Renal cortex interstitium (tissue), 11 donors: ENCODE data around the gene CKB. TPM values are rescaled to one million over a fixed set of nuclear protein-coding genes. Genes with fewer than 3 reads are reported as not detected.

ENCODE experiments used
- DNase-seq, 11 donors: peaks; one replicate each; pipeline ENCODE4 v3.0.0-alpha.2; 2013; ENCODE audit warnings: low read depth in 9 of 11, low spot score in 4 of 11; ENCODE audit errors: extremely low read depth in 1 of 11
- polyA plus RNA-seq, 3 donors: library from polyadenylated mRNA; unstranded; fragments of 120-200 nt; gene quantifications; one replicate each; pipeline ENCODE4 v1.2.1, GENCODE V29; 2013; ENCODE audit not compliant: insufficient read length in 3 of 3

Gene CKB
- polyA plus RNA-seq, 3 donors, result 139 to 174 (median 151) TPM

DNA sequence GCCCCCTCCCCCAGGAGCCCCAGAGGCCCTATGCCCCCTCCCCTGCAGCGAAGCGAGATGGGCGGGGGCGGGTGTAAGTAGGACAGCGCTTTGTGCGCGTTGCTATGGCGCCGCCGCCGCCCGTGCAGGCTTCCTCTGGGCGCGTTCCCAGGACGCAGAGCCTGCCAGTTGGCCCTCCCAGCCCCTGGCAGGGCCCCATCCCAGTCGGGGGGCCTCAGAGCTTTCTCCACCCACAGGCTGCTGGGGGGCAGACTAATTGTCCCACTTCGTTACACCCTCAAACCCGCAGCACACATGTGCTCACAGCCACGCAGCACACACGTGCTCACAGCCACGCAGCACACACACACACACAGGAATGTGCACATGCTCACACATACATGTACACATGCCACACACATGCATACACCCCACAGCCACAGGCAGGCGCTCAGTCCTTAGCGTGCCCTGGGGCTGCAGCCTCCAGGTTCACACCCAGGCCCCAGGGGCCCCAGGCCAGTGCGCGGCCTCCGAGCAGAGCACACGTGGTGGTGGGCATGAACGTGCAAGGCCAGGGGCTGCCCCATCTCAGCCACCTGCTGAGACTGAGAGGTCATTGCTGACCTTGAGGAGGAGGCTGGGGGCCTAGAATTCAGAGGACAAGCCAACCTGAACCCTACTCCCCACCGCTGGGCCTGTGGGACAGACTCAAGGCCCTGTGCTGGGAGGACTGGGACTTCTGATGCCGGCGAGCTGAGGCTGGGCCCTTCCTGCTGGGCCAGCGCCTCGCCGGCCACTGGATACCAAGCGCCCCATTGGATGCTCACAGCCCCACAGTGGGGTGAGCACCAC lies 22.0 kb upstream of the CKB start:
- no peak for DNase-seq

DNA sequence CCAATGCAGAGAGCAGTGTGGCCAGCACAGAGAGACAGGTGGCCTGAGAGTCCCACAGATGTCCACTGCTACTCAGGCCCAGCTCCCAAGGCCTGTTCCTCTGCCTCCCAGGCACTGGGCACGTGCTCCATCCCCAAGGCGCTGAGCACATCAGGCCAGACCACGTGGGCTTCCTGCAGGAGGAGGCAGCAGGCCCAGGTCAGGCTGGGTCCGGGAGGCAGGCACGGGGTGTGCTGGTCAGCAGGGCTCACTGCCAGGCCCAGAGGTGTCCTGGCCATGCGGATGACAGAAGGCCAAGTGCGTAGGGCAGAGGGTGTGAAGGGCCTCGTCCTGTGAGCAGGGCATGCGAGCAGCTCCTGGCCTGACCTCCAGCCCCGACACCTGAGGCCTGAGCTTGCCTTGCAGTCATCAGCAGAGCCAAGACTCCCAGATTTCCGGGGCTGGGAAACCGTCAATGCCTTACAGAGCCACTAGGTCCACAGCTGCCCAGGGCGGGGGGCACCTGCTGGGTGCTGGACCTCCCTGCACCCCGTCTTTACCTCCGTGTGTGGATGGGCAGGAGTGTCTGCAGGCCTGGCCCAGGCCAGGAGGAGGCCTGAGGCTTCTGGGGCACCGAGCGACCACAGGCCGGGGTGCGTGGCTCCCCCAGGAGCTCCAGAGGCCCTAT lies 21.2 kb upstream of the CKB start:
- no peak for DNase-seq

DNA sequence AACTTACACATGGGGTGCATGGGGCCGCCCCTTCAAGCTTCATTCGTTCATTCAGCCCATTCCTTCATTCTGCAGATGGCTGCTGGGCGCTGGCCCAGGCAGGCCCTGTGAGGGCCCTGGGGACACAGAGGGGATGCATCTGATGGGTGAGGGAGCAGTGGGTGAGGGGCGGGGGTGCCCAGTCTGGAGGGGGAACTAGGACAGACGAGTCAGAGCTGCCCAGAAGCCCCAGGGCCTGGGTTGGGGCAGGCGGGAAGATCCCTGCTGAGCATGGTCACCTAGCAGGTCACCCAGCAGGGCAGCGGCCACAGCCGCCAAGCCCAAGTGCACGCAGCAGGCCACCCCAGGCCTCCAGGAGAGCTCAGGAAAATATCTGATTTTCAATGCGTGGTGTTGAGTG lies 20.5 kb upstream of the CKB start:
- no peak for DNase-seq

DNA sequence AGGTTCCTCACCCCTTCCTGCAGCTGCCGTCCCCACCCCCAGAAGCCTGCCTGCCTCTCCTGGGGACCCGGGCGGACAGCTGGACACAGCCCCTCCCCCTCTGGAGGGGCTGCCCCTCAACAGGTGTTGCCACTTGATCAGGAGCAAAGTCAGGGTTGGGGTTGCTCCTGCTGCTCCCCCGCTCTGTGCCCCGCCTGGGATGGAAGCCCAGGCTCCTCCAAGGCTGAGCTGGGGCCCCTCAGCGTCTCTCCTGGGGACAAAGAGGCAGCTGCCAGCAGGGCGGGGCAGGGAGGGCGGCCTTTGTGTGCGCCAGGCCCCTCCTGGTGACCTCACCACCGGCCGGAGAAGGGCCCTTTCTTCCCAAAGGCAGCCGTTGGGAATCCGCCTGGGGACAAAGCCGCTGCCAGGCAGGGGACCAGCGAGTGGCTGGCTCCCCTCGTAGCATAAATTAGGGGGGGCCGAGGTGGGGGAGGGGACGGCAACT lies 20.0 kb upstream of the CKB start:
- no peak for DNase-seq

DNA sequence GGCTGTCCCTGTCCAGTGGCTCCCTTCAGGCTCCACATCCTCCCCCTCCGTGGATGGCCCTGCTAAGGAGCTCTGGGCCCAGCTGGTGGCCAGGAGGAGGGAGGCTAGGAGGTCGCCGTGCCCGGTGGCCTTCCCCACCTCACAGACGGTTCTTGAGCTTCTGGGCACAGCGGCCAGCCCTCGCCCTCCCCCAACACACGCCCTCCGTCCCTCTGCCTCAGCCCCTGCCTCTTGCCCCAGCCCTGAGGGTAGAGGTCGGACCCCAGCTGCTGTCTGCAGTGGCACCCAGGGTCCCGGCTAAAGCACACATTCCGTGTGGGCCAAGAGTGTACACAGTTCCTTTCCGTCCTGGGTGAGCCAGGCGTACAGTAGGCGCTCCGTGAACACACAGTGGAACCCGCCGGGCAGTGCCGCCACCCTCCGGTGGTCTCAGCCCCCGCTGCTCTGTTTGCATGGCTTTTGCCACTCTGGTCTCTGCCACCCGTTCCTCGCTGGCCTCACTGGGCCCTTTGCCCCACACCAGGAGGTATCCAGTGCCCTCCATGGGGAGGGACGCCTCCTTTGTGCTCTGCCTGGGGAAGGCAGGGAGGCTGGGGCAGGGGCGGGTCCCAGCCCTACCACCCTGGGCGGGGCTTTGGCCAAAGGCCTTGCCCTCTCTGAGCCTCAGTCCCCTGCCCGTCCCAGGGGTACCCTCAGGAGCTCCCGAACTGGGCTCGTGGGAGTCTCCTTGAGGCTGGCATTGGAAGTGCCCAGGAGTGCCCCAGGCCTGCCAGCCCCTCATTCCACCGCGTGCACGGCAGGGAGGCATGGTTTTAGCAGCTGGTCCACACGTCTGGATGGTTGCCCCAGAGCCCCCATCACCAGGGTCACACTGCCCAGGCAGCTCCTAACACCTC lies 19.3 kb upstream of the CKB start:
- no peak for DNase-seq

DNA sequence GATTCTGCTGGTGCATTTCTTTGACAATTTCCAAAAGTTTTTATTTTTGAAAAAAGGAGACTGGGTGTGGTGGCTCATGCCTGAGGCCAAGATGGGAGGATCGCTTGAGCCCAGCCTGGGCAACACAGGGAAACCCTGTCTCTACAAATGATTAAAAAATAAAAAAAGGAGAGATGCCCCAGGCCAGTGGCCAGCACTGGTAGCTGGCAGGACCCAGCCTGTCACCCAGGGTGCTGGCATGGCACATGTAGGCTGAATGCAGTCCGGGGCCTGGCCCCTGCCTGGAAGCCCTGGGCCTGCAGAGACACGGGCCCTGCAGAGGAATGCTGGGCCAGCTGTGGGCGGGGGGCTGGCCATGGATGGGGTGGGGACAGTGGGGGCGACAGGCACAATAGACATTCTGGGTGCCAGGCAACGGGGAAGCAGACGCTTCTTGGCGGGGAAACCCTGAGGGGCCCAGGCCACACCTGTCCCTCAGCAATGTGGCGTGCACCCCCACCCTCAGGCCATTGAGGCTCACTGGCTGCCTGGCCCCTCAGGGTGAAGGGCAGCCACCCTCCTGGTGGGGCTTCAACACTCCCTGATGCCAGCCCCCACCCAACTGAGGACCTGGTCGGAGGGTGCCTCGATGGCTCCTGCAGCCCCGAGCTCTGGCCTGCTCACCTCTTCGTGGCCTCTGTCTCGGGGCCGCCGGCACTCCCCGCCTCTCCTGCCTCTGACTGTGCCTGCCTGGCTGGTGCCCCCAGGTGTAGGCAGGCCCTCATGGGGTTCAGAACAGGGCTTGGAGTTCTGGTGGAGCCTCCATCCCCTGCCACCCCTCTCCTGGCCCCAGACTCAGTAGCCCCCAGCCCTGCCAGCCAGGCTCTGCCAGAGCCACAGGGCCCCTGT lies 18.4 kb upstream of the CKB start:
- no peak for DNase-seq

DNA sequence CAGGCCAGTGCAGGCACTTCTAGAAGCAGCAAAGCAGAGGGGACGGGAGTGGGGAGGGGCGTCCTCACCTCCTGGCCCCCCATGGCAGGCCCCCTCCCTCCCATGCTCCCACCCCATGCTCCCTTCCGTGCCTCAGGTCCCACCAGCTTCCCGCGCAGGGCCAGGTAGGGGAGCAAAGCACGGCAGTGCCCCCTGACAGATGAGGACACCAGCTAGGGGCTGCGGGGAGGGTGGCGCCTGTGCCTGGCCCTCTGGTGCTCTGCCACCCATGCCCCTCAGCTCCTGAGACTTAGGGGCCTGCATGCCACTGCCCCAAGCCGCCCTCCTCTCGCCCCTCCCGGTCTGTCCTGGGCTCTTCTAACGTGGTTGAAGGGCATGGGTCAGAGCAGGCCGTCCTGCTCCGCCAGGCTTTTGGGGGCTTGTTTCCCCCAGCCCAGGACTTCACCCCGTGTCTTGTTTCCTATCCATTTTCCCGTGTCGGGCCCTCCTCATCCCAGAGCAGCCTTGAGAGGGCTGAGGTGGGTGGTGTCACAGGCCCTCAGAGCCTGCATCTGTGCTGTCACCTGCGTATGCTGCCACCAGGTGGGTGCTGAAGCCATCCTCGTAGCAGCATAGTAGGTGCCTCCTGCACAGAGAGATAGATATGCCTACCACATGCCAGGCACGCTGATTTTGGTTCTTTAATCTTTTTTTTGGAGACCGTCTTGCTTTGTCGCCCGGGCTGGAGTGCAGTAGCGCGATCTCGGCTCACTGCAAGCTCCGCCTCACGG lies 16.6 kb upstream of the CKB start:
- DNase-seq, result no peak

DNA sequence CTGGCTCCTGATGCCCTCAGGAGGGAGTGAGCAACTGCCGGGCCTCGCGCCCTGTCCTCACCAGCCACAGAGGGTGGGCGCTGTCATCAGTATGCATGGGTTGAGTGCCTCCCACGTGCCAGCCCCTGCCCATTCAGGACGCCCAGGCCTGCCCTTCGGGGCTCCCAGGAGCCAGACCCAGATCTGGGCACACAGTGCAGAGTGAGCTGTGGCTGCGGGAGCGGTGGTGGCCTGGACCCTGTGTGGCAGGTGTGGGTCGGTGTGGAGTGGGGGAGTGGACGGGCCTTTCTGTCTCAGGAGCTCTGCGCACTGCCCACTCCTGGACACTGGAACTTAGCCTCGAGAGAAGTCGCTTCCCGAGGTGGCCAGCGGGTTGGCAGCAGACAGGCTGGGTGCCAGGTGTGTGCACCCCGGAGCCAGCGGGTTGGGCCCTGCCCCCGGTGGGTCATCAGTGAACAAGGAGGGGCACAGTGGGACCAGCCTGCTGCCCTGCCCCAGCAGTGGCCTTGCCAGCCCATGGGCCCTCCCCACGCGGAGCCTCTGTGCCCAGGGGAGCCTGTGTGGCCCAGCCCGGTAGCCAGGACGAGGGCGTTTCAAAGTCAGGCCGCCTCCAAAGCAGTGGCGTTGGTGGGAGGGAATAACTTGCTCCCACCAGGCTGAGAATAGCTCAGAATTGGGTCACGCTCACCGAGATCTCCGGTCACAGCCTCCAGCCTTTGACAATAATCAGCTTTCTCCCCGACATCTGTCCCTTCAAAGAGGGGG lies 15.8 kb upstream of the CKB start:
- DNase-seq, result no peak

DNA sequence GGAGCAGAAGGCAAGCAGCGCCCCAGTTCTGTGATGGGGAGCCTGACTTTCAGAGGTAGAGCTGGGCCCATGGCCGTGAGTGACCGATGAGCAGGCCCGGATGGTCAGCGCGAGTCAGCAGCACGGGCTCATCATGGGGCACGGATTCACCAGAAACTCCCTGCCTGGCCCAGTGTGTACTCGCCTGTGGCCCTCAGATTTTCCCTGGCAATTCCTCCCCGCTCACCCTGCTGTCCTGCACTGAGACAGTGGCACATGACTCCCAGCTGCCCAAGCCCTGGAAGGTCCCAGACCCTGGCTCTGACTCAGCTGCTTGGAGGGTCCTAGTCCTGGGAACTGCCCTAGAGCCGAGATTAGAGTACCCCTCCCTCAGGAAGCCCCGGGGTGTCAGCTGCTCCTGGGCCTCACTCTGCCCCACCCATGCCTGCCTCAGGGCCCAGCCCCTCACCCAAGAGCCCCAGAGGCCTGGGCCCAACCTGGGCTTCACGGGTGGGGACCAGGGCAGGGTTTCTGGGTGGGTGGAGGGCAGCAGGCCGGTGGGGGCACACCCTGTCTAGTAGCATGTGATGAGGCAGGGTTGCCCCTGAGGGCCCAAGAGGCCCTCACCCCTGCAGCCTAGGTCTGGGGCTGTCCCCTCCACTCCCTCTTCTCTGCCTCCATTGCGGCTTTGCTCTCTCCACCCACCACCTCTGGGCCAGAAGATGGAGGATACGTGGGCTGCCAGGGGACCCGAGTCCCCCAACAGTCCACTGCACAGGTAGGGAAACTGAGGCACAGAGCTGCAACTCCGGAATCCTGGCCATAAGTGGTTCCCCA lies 14.8 kb upstream of the CKB start:
- DNase-seq, result no peak

DNA sequence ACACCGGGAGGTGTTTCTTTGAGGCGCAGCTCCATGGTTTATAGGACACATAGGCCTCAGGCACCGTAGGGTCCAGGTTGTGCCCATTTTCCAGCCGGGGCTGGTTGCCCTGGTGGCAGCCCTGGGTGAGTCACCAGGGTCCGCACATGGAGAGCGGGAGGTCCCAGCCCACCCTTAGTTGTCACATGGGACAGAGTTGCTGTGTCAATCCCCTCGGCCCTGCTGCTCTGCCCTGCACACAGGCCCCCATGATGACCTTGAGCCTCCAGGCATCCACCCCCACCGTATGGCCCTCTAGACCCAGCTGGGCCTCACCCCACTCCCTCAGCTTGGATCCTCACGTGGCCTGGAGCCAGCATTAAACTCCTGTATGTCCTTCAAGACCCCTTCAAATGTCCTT lies 14.1 kb upstream of the CKB start:
- no peak for DNase-seq

DNA sequence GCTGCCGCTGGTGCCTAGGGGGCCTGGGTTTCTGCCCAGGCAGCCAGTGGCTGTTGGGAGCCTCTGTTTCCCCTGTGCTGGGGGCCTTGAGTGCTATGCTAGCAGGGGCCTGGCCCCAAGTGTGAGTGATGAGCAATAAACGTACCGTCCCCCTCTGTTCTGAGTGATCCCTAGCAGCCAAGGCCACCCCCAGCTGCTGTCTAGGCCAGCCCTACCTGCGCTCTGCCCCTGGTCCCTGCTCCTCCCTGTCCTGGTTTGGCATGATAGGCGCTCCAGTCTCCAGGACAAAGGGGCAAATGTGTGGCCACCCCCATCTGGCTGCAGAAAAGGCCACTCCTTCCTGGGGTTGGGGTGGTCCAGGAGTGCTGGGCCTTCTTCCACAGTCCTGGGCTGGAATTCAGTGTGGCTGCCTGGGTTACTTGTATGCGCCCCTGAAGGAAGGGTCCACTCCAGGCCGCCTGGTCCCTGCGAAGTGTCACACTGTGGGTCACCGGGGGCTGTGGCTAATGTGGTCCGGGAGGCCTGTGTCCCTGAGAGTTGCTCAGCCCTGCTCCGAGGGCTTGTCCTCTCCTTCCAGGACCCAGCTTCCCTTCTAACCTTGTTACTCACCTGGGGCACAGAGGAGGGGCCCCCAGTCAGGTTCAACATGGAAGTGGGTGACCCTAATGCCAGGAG lies 13.4 kb upstream of the CKB start:
- DNase-seq, result no peak

DNA sequence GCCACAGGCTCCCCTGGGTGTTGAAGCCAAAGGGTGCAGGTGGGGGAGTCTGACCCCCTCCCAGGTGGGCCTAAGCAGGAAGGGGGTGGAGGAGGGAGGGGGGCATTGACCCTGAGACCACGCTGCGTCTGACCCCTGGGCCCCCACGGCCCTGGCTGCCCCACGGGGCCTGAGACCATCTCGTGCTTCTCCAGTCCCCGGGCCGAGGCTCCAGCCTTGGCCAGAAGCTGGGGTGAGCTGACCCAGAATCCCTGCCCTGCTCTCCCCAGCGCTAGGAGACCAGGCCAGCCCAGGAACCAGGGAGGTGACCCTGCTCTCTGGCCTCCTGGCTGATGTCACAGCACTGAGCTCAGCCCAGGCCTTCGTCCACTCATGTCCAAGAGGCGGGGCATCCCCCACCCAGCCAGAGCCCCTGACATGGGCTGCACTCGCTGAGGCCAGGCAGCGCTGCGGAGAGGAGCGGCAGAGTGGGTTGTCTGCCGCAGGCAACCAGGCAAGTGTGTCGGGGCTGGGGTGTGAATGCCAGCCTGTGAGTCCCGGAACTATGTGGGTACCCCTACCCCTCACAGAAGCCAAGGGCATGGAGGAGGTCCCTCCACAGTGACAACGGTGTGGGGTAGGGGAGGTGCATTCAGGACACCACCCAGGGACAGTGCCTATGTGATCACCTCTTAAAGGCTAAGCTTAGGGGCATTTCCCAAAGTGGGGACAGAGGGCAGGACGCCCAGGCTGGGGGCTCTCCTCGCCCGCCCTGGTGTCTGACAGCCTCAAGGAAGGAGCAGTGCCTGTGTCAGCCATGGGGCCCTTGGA lies 12.7 kb upstream of the CKB start:
- DNase-seq, result no peak

DNA sequence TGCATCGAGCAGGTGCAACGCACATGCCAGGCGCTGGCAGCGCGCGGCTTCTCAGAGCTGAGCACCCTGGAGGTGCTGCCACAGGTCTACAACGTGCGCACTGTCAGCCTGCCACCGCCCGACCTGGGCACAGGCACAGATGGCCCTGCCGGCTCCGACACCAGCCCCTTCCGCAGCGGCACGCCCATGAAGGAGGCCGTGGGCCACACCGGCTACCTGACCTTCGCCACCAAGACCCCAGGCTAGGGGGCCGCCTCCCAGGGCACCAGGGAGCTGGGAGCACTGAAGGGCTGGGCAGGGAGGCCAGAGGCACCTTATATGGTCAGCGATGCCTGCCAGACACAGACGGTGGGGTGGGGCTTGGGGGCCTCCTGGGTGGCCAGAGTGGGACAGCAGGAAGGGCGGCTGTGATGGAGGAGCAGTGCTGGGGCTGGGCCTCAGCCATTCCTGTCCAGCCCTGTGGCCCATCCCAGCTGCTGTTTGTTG lies 12.0 kb upstream of the CKB start:
- DNase-seq, result no peak

DNA sequence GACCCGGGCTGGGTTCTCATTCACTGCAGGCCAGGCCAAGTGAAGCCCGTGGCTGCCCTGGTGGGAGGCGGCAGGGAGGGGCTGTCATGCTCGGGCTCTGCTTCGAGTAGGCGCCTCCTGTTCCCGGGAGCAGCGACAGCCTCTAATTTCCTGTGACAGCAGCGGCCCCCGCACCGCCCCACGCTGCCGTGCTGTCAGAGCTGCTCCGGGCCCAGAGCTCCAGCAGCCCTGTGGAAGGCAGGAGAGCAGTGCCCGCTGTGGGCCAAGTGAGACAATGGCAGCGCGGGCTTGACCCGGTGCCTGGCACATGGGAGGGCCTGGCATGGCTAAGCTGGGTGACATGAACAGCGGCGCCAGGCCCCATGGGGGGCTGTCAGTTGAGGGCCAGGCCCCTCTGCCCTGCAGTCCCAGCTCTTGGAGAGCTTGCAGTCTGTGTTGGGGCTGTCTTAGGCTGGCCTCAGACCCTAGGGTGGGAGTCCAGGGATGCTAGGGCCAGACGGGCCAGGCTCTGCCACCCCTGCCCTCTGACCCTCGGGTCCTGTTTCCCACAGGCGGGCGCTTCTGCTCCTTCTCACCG lies 11.5 kb upstream of the CKB start:
- DNase-seq, result no peak
